Psoas muscle (tissue), 8 donors: ENCODE measurements around the gene VWF. TPM values are rescaled to one million over a fixed set of nuclear protein-coding genes. Genes with fewer than 3 reads are reported as not detected.
A peak's percentile ranks its signal among the peaks of the same experiment; 100 is the strongest.
"Not testable (repeated sequence)": the region's sequence is repeated elsewhere in the genome, so short reads cannot be mapped to it uniquely, and the experiment has no call there.

Source experiments
- ATAC-seq, 4 donors: fragments of 200-7000 bp; cut with Tn5 transposase; one replicate each; pipeline ENCODE4 v1.9.1; 2020; ENCODE audit warnings: moderate library complexity in 3 of 4, mild to moderate bottlenecking in 2 of 4
- DNase-seq, 2 donors: peaks; one replicate each; pipeline ENCODE4 v3.0.0-alpha.2; 2020
- H3K27ac ChIP-seq: fragments of 200-600 bp; one replicate; pipeline ENCODE4 v1.8.0; 2022
- H3K27me3 ChIP-seq, 3 donors: fragments of 200-600 bp in 1 of 3; one replicate each; pipeline versions ENCODE4 v1.6.1 to v1.8.0; 2013 to 2022; ENCODE audit warnings: low read length in 2 of 3, mild to moderate bottlenecking in 2 of 3, moderate library complexity in 1 of 3; ENCODE audit not compliant: insufficient read depth in 3 of 3
- H3K36me3 ChIP-seq, 2 donors: fragments of 200-600 bp in 1 of 2; one replicate each; pipeline versions ENCODE4 v1.6.1 to v1.8.0; 2013 to 2022; ENCODE audit warnings: low read depth in 1 of 2, mild to moderate bottlenecking in 1 of 2, moderate library complexity in 1 of 2; ENCODE audit not compliant: insufficient read depth in 1 of 2
- H3K4me1 ChIP-seq: fragments of 200-600 bp; one replicate; pipeline ENCODE4 v1.8.0; 2022
- H3K4me3 ChIP-seq: fragments of 200-600 bp; one replicate; pipeline ENCODE4 v1.8.0; 2022; ENCODE audit warnings: mild to moderate bottlenecking
- H3K9me3 ChIP-seq: fragments of 200-600 bp; one replicate; pipeline ENCODE4 v1.8.0; 2022
- WGBS, 3 donors: extraction: QIAGEN DNeasy Blood & Tissue Kit; methylation state at CpG; one replicate each; pipeline versions ENCODE4 v1.1.6 to v1.1.7; 2013; 5-methylcytosine and 5-hydroxymethylcytosine counted together
- intact Hi-C, 2 donors: fragments of 100-400 bp; cut with DNase I; formaldehyde crosslinking; loops; one replicate each; pipeline versions ENCODE4 v1.11.0 to v1.14.2; 2022
- polyA plus RNA-seq, 3 donors: library from polyadenylated mRNA; stranded (reverse); fragments of 200-250 nt; gene quantifications; one replicate each; pipeline ENCODE4 v1.2.3, GENCODE V29; 2013
- total RNA-seq, 4 donors: library from RNA; stranded (reverse); fragmentation: NEBNext Ultra II Directional in 2 of 4; extraction: Animal tissue kit (Norgen Biotek cat#: 25700) in 2 of 4; gene quantifications; one replicate each; pipeline versions ENCODE4 v1.2.1 to v1.2.4, GENCODE V29; 2021 to 2023
- TF ChIP-seq, protein P1 (sequence below): fragments of 200-600 bp; IDR thresholded peaks from one replicate; pipeline ENCODE4 v1.8.0; 2022; ENCODE audit warnings: antibody characterized with exemption
- donor health status: healthy with polysubstance abuse.
- donor health status: DM: no; HTN: no; CAD: no; lungs with moderate emphysema.
- donor health status: Bipolar disorder and iron deficiency.
- donor health status: healthy.
- donor health status: DM: yes; HTN: yes; CAD: no.
- donor health status: DM: no; HTN: no; CAD: no.
- donor health status: DM: no; HTN: no; CAD: no.
- donor health status: DM: yes; HTN: yes; CAD: no.

The VWF gene
- total and polyA plus RNA-seq, 7 donors, result 49.6 to 206 (median 122) TPM

DNA sequence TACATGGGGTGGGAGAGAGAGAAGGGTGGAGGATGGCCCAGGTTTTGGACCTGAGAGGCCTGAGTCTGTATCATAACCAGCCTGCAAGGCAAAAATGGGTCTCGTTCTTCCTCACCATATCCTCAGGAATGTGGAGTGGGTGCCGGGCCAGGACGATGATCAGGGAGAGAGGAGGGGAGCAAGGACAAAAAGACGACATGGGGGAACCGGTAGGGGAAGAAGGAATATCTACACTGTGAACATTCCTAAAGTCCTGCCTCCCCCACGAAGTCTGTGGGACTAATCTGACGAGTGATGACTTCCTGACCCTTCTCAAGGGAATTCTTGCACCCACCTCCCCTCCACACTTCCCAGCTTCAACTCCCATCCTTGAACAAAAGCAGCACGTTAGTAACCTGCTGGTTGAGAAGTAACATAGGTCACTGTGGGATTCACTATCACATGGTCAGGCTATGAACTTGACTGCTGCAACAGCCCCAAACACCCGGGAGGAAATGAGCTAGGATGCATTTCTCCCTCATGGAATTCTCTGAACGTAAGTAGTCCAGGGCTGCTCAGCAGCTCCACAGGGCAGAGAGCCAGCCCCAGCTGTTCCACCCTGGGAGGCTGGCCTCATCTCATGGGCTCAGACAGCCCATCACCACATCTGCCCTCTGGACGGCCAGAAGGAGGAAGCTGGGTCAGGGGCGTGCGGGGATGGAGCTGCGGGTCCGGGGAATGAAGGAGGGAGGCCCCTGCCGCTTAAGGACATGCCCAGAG, 36.8 kb upstream of the VWF start:
- TF ChIP-seq, protein P1, sequence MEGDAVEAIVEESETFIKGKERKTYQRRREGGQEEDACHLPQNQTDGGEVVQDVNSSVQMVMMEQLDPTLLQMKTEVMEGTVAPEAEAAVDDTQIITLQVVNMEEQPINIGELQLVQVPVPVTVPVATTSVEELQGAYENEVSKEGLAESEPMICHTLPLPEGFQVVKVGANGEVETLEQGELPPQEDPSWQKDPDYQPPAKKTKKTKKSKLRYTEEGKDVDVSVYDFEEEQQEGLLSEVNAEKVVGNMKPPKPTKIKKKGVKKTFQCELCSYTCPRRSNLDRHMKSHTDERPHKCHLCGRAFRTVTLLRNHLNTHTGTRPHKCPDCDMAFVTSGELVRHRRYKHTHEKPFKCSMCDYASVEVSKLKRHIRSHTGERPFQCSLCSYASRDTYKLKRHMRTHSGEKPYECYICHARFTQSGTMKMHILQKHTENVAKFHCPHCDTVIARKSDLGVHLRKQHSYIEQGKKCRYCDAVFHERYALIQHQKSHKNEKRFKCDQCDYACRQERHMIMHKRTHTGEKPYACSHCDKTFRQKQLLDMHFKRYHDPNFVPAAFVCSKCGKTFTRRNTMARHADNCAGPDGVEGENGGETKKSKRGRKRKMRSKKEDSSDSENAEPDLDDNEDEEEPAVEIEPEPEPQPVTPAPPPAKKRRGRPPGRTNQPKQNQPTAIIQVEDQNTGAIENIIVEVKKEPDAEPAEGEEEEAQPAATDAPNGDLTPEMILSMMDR, result no peak
- Histone ChIP-seq H3K4me1 (no peaks in the 10 kb centered on the region), H3K27me3 (peaks cover 0 to 2% (median 0%) of the 10 kb centered on the region in 3 donors), H3K9me3 (no peaks in the 10 kb centered on the region), H3K36me3 (no peaks in the 10 kb centered on the region), H3K27ac (peak overlapping the region; percentile 42), H3K4me3 (no peak overlapping the region)
- intact Hi-C loops, result no loop called here
- WGBS, 3 donors, result 21 to 22% (median 22%) methylated on average over 16 of the region's 16 CpGs
- ATAC-seq, result peak in 2 of 4 donors; percentile 39 to 49
- DNase-seq, result peak; percentile 41 to 70

DNA sequence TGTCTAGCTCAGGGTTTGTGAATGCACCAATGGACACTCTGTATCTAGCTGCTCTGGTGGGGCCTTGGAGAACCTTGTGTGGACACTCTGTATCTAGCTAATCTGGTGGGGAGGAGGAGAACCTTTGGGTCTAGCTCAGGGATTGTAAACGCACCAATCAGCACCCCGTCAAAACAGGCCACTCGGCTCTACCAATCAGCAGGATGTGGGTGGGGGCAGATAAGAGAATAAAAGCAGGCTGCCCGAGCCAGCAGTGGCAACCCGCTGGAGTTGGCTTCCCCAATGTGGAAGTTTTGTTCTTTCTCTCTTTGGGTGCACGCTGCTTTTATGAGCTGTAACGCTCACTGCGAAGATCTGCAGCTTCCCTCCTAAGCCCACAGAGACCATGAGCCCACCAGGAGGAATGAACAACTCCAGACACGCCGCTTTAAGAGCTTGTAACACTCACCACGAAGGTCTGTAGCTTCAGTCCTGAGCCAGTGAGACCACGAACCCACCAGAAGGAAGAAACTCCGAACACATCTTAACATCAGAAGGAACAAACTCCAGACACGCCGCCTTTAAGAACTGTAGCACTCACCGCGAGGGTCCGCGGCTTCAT, 35.7 kb upstream of the VWF start:
- DNase-seq, result not testable (repeated sequence)

DNA sequence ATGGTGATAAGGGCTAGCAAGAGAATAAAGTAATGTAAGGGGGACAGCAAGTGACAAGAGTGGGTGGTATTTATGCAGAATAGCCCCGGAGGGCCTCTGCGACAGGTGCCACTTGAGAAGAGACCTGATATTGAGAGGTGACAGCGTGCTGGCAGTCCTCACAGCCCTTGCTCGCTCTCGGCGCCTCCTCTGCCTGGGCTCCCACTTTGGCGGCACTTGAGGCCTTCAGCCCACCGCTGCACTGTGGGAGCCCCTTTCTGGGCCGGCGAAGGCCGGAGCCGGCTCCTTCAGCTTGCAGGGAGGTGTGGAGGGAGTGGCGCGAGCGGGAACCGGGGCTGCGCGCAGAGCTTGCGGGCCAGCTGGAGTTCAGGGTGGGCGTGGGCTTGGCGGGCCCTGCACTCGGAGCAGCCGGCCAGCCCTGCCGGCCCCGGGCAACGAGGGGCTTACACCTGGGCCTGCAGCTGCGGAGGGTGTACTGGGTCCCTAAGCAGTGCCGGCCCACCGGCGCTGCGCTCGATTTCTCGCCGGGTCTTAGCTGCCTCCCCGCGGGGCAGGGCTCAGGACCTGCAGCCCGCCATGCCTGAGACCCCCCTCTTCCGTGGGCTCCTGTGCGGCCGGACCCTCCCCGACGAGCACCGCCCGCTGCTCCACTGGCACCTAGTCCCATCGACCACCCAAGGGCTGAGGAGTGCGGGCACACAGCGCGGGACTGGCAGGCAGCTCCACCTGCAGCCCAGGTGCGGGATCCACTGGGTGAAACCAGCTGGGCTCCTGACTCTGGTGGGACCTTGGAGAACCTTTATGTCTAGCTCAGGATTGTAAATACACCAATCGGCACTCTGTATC, 34.9 kb upstream of the VWF start:
- DNase-seq, H3K4me1 ChIP-seq, H3K36me3 ChIP-seq, intact Hi-C loops, ATAC-seq, H3K4me3 ChIP-seq, H3K9me3 ChIP-seq, H3K27ac ChIP-seq, H3K27me3 ChIP-seq: not testable (repeated sequence)
- 72 to 81% (median 78%) methylated on average over 45 to 50 of the region's 50 CpGs for WGBS, 3 donors

More for the DNA sequence above, 35.7 kb upstream of the VWF start:
- H3K9me3 ChIP-seq, intact Hi-C loops, H3K4me1 ChIP-seq, H3K36me3 ChIP-seq, H3K27me3 ChIP-seq, H3K4me3 ChIP-seq, ATAC-seq: not testable (repeated sequence)
- 86 to 90% (median 88%) methylated on average over 19 of the region's 19 CpGs for WGBS, 3 donors
- peak overlapping the region; percentile 42 for H3K27ac ChIP-seq

DNA sequence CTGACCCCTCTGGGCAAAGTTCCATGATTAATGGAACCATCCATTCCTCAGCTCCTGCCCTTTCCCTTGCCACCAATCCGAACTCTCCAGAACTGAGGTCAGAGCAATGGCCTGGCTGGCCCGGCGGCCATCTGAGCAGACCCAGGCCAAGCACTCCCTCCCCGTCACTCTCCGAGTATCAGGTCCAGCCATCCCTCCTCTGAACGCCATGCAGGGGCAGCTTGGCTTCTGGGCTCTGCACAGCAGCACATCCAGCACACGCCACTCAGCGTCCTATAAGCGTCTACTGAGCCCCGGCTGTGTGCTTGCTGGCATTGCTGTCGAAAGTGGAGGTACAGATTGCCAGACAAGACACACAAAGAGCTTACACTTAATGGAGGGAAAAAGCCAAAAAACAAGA, 34.3 kb upstream of the VWF start:
- Histone ChIP-seq H3K36me3 (no peaks in the 10 kb centered on the region), H3K27me3 (peaks cover 0 to 2% (median 0%) of the 10 kb centered on the region in 3 donors), H3K9me3 (no peaks in the 10 kb centered on the region), H3K4me1 (no peaks in the 10 kb centered on the region), H3K4me3 (no peak overlapping the region), H3K27ac (no peak overlapping the region)
- 78 to 83% (median 79%) methylated on average over 11 of the region's 11 CpGs for WGBS, 3 donors
- TF ChIP-seq, protein P1, result no peak
- ATAC-seq (no peak), DNase-seq (no peak)
- intact Hi-C loops, result no loop called here

DNA sequence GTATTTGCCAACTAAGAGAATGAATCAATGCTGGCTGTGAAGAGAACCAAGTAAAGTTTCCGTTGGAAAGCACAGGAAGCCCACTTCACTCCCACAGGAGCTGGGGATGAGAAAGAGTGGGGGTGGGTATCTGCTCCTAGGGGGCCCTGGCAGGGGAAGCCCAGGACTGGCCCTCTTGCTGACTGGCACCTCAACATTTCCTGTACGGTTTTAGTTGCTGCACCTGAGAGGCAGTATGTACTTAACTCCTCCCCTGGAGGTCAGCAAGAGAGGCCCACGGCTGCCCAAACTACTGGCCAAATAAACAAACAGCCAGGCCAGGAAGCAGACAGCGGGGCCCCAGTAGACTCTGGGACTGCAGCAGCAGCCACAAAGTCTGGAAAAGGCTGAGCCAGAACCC, 33.8 kb upstream of the VWF start:
- no peaks in the 10 kb centered on the region for H3K36me3 ChIP-seq
- no peaks in the 10 kb centered on the region for H3K9me3 ChIP-seq
- H3K4me3 ChIP-seq, result no peak overlapping the region
- WGBS, 3 donors, result 49 to 55% (median 53%) methylated on average over 4 of the region's 4 CpGs
- TF ChIP-seq, protein P1, result no peak
- no peak for ATAC-seq
- no peak overlapping the region for H3K27ac ChIP-seq
- DNase-seq, result no peak
- intact Hi-C loops, result no loop called here
- no peaks in the 10 kb centered on the region for H3K4me1 ChIP-seq
- peaks cover 0 to 2% (median 0%) of the 10 kb centered on the region in 3 donors for H3K27me3 ChIP-seq
